Hematopoietic multipotent progenitor cell treated with erythropoietin and hydrocortisone succinate and interleukin-3 and kit ligand, for 6 days (in vitro differentiated cells): ENCODE results near the gene MED16.
"Not testable (repeated sequence)": the region's sequence is repeated elsewhere in the genome, so short reads cannot be mapped to it uniquely, and the experiment has no call there.

Experiments
- DNase-seq: peaks from one replicate; pipeline ENCODE4 v3.0.0-alpha.2; 2015

MED16 gene

GRCh38 chr19:850221-850978 is 42.6 kb downstream of the MED16 start:
- DNase-seq: peak; percentile 70

- DNase-seq: not testable (repeated sequence)
Observed at GRCh38 chr19:849195-849594, 43.8 kb downstream of the MED16 start.

GRCh38 chr19:848386-848921 is 44.5 kb downstream of the MED16 start:
- DNase-seq: no peak

GRCh38 chr19:845707-846521 is 47.1 kb downstream of the MED16 start:
- DNase-seq: no peak

- peak; percentile 48 for DNase-seq
Observed at GRCh38 chr19:844546-844971, 48.4 kb downstream of the MED16 start.

- DNase-seq: no peak
Observed at GRCh38 chr19:843836-844545, 49.0 kb downstream of the MED16 start.

GRCh38 chr19:843180-843835 is 49.7 kb downstream of the MED16 start:
- peak; percentile 33 for DNase-seq

- not testable (repeated sequence) for DNase-seq
Observed at GRCh38 chr19:842802-843179, 50.2 kb downstream of the MED16 start.

GRCh38 chr19:840519-841206 is 52.3 kb downstream of the MED16 start, which contains the start of gene PRTN3:
TSS of gene PRTN3 (plus strand) at chr19:840999. CDS start at chr19:841009, 10 bp downstream.
- no peak for DNase-seq

- no peak for DNase-seq
Observed at GRCh38 chr19:835210-835810, 57.7 kb downstream of the MED16 start.

- DNase-seq: no peak
Observed at GRCh38 chr19:834216-834615, 58.8 kb downstream of the MED16 start.

- DNase-seq: no peak
Observed at GRCh38 chr19:831407-832369, 61.3 kb downstream of the MED16 start.

- DNase-seq: no peak
Observed at GRCh38 chr19:829129-829758, 63.7 kb downstream of the MED16 start.

- peak; percentile 82 for DNase-seq
Observed at GRCh38 chr19:827710-828321, 65.2 kb downstream of the MED16 start, which contains the start of gene AZU1. TSS of gene AZU1 (plus strand) at chr19:827837. CDS start at chr19:827847, 10 bp downstream.

- no peak for DNase-seq
Observed at GRCh38 chr19:827314-827709, 65.7 kb downstream of the MED16 start.

GRCh38 chr19:825897-826644 is 66.9 kb downstream of the MED16 start:
- DNase-seq: no peak

GRCh38 chr19:824885-825284 is 68.1 kb downstream of the MED16 start:
- no peak for DNase-seq

- DNase-seq: no peak
Observed at GRCh38 chr19:823565-824121, 69.3 kb downstream of the MED16 start.
